Mucosa of descending colon (tissue), 3 donors: Measurements from ENCODE around the gene FHL2. TPM values are rescaled to one million over a fixed set of nuclear protein-coding genes. Genes with fewer than 3 reads are reported as not detected.

ENCODE experiments used
- ATAC-seq: fragments of 200-7000 bp; cut with Tn5 transposase; one replicate; pipeline ENCODE4 v1.9.1; 2020; ENCODE audit warnings: mild to moderate bottlenecking, moderate library complexity
- DNase-seq, 3 donors: peaks; one replicate each; pipeline ENCODE4 v3.0.0-alpha.2; 2020
- H3K36me3 ChIP-seq: fragments of 200-600 bp; one replicate; pipeline ENCODE4 v1.8.0; 2021; ENCODE audit warnings: low read depth, mild to moderate bottlenecking
- H3K4me1 ChIP-seq: fragments of 200-600 bp; one replicate; pipeline ENCODE4 v1.8.0; 2021; ENCODE audit warnings: low read depth, mild to moderate bottlenecking
- H3K4me3 ChIP-seq: fragments of 200-600 bp; one replicate; pipeline ENCODE4 v1.8.0; 2021; ENCODE audit warnings: mild to moderate bottlenecking
- H3K9me3 ChIP-seq: fragments of 200-600 bp; one replicate; pipeline ENCODE4 v1.8.0; 2021; ENCODE audit warnings: mild to moderate bottlenecking
- intact Hi-C, 2 donors: fragments of 100-400 bp; cut with DNase I in 1 of 2; cut with micrococcal nuclease in 1 of 2; formaldehyde crosslinking; loops; one replicate each; pipeline versions ENCODE4 v1.11.0 to v1.11.1; 2022; cut with DNase I, micrococcal nuclease
- total RNA-seq, 3 donors: library from RNA; stranded (reverse); fragmentation: NEBNext Ultra II Directional in 2 of 3; extraction: Animal tissue kit (Norgen Biotek cat#: 25700) in 2 of 3; gene quantifications; one replicate each; pipeline versions ENCODE4 v1.2.1 to v1.2.4, GENCODE V29; 2021 to 2023
- TF ChIP-seq, protein P1 (sequence below): fragments of 200-600 bp; IDR thresholded peaks from one replicate; pipeline ENCODE4 v1.8.0; 2022; ENCODE audit warnings: antibody characterized with exemption, mild to moderate bottlenecking
- donor health status: DM: no; HTN: no; CAD: no; lungs with moderate emphysema.
- donor health status: DM: no; HTN: no; CAD: no.
- donor health status: DM: no; HTN: yes; CAD: no.

Gene FHL2
- total RNA-seq, 3 donors from 2014 or later: 109 to 132 (median 113) TPM

DNA sequence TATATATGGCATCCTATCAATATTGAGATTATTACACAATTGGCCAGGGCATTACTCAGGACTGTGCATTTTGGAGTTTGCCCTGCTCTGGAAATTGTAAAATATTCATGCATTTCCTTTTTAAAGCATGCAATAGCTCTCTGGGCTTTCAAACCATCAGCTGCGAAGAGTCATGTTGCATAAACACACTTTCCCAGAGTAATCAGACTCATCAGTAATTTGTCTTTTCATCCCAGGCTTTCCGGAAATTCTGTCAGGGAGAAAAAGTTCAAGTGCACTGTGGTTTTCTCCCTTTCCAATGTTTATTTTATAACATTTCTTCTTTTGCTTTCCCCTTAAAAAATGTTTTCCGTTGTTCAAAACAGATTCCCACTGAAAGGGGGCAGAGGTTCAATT lies 38.9 kb upstream of the FHL2 start:
- ATAC-seq: peak; percentile 31
- TF ChIP-seq, protein P1, sequence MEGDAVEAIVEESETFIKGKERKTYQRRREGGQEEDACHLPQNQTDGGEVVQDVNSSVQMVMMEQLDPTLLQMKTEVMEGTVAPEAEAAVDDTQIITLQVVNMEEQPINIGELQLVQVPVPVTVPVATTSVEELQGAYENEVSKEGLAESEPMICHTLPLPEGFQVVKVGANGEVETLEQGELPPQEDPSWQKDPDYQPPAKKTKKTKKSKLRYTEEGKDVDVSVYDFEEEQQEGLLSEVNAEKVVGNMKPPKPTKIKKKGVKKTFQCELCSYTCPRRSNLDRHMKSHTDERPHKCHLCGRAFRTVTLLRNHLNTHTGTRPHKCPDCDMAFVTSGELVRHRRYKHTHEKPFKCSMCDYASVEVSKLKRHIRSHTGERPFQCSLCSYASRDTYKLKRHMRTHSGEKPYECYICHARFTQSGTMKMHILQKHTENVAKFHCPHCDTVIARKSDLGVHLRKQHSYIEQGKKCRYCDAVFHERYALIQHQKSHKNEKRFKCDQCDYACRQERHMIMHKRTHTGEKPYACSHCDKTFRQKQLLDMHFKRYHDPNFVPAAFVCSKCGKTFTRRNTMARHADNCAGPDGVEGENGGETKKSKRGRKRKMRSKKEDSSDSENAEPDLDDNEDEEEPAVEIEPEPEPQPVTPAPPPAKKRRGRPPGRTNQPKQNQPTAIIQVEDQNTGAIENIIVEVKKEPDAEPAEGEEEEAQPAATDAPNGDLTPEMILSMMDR: no peak
- H3K9me3 ChIP-seq: no peaks in the 10 kb centered on the region
- H3K36me3 ChIP-seq: no peaks in the 10 kb centered on the region
- DNase-seq: no peak
- H3K4me3 ChIP-seq: no peak overlapping the region
- intact Hi-C loops: no loop called here
- H3K4me1 ChIP-seq: peaks cover 9% of the 10 kb centered on the region

DNA sequence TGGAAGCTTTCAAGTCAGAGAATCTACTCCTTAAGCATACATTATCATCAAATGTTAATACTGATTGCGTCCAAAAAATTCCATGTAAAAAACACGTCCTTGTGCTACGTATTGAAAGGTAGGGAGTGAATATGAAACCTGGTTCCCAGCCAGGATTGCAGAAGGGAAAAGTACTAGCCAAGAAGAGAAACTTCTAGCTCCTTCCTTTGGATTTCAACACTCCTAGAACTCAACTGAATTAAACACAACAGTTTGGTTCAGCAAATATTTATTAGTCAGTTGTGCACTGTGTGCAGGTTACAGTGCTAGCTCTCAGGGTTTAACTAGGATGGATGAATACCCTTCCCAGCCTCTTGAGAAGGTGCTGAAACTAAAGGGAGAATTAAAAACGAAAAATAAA lies 33.9 kb upstream of the FHL2 start:
- H3K36me3 ChIP-seq: no peaks in the 10 kb centered on the region
- TF ChIP-seq, protein P1: no peak
- ATAC-seq: no peak
- intact Hi-C loops: no loop called here
- H3K4me3 ChIP-seq: no peak overlapping the region
- no peaks in the 10 kb centered on the region for H3K4me1 ChIP-seq
- DNase-seq: no peak
- no peaks in the 10 kb centered on the region for H3K9me3 ChIP-seq

DNA sequence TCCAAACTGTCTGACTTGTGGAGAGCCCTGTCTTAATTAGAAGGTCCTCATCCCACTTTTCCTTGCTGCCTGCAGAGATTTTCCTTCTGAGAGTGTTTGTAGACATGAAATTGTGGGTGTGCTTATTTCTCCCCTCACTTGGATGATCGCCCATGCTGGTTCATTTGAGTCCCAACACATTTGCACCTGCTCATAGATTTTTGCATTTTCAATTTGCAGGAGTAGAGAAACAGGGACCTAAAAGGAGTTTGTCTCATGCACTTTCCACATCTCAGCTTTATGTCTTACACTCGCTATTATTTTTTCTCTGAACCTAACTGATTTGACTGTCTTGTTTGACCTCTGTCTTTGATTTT lies 33.2 kb upstream of the FHL2 start:
- Histone ChIP-seq H3K9me3 (no peaks in the 10 kb centered on the region), H3K4me3 (no peak overlapping the region), H3K4me1 (no peaks in the 10 kb centered on the region), H3K36me3 (no peaks in the 10 kb centered on the region)
- TF ChIP-seq, protein P1: no peak
- ATAC-seq (no peak), DNase-seq (no peak)
- intact Hi-C loops: no loop called here

DNA sequence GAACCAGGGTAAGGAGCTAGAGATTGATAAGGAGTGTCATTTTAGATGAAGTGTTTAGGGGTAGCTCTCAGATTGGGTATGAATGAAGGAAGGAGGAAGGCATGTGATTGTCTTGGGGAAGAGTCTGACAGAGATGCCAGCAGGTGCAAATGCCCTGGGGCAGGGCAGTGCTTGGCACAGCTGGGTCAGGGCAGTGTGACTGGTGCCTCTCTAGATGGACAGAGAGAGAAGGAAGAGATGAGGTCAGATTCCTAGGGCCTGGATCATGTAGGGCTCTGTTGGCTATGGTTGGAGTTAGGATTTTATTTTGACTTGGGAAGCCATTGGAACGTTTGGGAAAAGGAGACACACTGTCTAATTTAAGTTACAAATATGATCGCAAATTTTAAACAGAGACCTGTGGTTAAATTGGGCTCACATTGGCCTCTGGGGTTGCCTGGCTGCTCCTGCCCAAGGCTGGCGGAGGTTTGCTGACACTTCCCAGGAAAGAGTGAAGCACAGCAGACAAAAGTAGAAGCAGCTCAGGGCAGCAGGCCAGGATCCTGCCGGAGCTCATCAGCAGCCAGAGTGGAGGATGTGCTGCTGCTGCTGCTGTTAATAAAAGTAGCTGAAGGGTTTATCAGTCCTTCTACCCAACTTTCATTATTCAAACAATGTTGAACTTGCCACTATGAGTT lies 32.7 kb upstream of the FHL2 start:
- ATAC-seq: peak; percentile 22
- intact Hi-C loops: no loop called here
- H3K4me3 ChIP-seq: no peak overlapping the region
- H3K36me3 ChIP-seq: no peaks in the 10 kb centered on the region
- H3K9me3 ChIP-seq: no peaks in the 10 kb centered on the region
- TF ChIP-seq, protein P1: no peak
- DNase-seq: no peak
- peaks cover 1% of the 10 kb centered on the region for H3K4me1 ChIP-seq

DNA sequence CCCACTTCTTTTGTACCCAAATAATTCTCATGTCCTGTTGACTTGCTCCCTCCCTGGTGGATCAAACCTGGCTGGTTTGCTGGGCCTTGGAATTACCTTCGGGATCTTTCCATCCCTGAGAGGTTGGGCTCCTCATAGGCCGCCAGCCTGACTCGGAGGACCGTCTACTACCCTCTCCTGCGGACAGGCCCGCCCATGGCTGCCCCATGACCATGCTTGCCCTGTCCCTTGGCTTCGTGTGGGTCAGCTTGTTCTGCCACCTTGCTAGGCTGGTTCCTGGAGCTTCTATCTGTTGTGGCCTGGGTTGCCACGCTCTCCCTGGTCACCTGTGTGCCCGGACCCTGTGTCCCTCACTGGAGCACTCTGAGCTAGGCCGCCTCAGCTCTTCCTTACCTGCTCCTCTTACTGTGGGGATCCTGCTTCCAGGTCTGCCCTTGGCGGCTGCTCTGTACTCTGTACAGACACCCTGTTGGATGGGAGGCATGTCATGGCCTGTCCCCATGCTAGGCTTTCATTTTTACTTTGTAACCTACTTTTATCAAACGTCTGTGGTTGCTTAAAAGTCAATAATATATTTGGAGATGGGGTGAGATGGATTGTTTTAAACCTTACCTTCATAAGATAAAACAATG lies 29.7 kb upstream of the FHL2 start:
- intact Hi-C loops: no loop called here
- H3K4me3 ChIP-seq: no peak overlapping the region
- TF ChIP-seq, protein P1: no peak
- H3K36me3 ChIP-seq: no peaks in the 10 kb centered on the region
- no peak for ATAC-seq
- no peaks in the 10 kb centered on the region for H3K9me3 ChIP-seq
- no peak for DNase-seq
- peaks cover 3% of the 10 kb centered on the region for H3K4me1 ChIP-seq
